Stimulated activated CD8-positive, alpha-beta memory T cell treated with anti-CD3 and anti-CD28 coated beads, Interleukin-7, amount 100 ng/mL, for 1 hour (primary cell): ENCODE results near the gene PARVA.

Experiments used
- DNase-seq, 2 donors: peaks; one replicate each; pipeline ENCODE4 v3.0.0-alpha.2; 2020; ENCODE audit warnings: low read depth in 2 of 2

PARVA gene

DNA sequence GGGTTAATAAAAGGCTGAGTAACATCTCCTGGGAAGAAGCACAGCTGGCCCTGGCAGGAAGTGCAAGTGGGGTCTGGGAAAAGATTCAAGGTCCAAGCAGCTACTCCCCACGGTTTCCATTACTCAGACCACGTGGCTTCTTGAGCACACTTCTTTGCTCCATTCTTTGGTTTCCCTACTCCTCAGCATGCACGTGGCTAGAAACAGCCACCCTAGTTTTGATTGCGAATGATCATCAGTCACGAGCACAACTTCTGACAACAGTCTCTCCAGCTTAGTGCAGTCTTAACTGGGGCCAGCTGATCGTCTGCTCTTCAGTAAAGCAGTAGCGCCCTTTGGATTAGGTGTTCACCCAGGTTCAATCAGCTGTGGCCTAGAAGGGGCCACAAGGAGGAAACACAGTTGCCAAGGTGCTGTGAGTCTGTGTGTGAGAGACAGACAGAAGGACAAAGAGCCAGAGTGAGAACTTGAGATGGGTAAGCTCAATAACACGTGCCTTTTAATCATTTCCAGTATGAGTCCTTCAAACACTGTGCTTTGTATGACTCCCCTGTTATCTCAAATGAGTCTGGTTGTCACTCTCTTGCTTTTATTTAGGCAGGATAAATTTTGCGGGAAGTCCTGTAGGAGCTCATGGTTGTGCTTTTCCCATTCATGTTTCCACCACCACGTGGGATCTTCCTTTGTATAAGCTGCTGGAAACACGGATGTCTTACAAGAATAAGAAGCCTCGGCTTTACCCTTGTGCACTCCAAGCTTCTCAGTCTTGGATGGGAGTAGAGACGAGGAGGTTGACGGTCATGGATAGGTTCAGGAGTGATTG, 901 bp upstream of the PARVA start:
- no peak for DNase-seq

DNA sequence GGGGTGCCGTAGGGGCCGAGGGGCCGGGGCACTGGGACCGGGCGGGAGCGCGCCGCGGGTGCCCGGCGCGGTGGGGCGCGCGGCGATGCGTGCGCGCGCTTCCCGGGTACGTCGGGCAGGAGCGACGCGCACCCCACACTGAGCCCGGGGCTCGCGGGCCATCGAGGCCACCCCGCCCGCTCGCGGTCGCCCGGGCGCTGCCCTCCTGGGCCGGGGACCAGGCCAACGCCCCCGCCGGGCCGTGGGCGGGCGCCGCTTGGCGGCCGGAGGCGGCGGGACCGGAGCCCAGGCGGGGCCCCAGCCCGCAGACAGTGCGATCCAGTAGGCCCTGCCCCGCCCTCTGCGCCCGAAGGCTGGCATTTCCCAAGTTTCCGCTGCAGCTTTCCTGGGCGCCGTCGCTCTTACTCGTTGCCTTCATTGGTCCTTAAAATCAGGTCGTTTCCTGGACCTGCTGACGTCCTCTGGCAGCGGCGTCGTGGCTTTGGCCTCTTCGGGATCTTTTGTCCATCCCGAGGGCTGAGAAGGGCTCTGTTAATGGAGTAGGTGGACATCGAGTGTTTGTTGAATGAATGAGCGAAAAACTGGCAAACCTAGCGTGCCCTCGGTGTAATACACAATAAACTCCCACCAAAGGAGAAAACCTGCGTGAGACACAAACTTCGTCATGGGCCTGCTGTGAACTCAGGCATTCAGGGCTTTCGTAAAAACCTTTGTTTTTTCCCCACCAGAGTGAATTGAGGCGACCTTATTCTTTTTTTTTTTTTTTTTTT, 638 bp downstream of the PARVA start:
- DNase-seq = no peak

DNA sequence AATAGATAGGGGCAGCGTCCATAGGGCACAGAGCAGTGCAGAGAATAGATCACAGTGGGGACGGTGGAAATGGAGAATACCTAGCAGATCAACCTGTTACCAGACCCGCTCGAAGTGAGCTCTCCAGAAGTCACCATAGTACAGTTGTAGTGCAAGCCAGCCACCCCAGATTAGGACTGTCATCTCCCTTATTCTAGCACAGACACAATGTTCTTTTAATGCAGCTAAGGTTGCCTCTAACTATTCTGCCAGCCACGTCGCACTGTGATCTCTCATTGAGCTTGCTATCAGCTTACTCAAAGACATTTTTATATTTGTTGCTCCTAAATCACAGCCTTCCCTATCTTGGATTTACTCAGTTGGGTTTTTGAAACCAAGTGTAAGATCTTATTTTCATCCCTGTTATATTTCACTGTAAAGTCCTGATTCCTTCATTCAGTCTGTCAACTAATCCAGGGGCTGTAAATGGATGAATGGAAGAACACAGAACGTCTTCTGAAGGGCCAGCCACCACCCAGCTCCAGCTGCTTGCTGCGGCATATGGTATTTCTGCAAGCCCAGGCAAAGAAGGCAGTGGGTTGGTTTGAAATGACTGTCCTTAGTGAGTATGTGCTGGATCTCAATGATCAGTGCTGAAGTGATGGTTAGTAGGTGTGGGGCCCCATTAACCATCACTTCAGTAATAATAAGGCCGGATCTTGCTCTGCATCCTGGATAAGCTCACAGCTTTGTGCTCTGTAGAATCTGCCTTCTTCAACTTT, 3.4 kb downstream of the PARVA start:
- no peak for DNase-seq

DNA sequence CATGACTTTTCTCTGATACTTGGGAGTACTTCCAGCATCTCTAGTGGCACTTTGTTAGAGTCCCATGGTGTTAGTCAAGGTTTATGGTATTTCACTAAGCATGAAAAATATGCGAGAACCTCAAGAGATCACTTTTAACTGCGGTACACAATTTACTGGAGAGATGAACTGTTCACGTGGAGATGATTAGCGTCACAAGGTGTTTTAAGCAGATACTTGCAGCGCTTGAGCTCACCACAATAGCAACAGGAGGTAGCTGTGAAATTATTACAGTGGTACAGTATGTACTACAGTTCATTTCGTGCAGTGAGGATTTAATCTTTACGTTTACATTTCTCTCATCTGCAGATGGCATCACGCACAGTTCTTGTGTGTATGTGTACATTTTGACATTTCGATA, 4.5 kb downstream of the PARVA start:
- DNase-seq = no peak

DNA sequence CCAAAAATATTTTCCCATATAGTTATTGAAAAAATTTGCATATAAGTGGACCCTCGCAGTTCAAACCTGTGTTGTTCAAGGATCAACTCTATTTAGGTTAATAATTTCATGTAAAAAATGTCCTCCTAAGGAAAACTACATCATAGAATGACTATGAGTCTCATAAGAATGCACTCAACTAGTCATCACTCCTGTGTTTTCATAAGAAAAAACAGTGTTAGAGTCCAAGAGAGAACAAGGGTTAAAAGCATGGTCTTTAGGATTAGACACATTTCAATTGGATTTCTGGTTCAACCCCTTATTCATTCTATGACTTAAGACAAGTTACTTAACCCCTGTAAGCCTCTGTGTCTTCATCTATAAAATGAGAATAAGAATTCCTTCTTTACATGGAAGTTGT, 5.1 kb downstream of the PARVA start:
- DNase-seq = no peak

DNA sequence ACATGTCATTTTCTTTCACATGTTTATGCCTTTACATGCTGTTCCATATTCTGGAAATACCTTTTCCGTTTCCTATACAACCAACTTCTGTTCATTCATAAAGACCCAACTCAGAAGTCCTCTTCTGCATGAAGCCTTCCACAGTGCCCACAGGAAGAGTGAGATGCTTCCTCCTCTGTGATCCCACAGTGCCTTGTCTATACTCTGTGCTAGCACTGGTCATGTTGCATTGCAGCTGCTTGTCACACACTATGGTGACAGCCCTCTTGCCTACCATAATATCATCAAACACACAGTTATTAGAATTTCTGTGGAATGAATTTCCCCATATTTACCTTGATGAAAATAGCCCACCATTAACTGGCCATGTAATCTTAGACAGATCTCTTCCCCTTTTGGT, 8.9 kb downstream of the PARVA start:
- no peak for DNase-seq

DNA sequence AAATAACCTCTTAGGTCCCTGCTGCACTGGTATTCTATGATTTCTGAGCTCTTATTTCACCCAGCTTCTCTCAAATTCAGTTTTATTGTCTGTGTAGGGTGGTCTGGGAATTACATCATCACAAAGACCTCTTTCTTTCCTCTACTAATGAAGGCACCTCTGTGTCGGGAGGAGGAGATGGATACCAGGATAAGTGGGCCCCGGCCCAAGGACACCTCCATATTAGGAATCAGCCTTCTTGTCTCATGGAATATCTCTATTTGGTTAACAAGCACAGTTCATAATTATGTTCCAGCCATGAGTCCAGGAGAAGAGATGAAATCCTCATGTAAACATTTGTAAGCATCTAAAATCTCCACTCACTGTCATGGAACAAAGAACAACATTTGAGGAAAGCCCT, 9.4 kb downstream of the PARVA start:
- DNase-seq = no peak

DNA sequence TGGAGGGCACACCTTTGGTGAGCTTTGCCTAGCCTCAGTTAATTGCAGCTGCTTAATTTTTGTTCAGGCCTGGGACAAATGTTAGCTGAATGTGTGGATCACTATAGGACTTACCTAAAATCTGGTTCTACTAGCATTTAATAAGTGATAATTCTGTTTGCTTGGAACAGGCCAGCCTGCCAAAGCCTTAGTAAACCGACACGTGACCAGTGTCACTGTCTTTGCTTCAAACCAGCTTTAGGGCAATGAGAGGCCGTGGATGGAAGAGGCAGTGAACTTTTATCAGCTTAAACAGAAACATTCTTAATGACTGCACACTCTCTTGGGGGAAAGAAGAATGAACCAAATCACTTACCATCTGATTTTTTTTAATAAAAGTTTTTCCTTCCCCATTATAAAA, 10.8 kb downstream of the PARVA start:
- no peak for DNase-seq

DNA sequence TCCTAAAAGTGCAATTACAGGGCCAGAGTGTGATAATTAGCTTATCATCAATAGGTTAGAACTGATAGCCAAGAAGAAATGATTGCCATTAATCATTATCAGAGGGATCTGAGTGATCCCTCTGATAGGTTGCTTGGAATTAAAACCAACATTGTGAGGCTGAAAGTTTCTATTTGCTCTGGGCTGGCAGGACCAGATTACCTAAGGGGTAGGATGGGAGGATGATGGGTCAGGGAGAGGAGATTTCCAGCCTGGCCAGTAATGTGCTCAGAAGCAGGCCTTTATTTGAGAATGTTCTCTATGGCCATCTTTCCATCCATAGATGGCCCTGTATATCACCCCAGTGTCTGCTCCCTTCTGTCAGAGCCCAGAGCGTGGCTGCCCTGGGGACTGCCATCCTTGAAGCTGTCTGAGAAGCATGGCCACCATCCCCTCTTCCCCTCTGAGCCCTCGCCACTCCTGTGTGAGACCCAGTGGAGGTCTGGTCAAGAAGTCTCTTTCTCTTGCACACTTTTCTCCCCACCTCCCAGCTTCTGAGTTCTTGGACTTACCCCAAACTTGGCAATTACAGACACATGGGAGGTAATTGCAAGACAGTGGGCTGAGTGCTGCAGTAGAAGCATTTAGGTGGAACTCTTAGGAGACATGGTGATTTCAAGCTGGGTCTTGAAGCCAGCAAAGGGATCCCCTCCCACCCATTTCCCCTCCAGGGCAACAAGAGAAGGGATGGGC, 11.7 kb downstream of the PARVA start:
- no peak for DNase-seq

DNA sequence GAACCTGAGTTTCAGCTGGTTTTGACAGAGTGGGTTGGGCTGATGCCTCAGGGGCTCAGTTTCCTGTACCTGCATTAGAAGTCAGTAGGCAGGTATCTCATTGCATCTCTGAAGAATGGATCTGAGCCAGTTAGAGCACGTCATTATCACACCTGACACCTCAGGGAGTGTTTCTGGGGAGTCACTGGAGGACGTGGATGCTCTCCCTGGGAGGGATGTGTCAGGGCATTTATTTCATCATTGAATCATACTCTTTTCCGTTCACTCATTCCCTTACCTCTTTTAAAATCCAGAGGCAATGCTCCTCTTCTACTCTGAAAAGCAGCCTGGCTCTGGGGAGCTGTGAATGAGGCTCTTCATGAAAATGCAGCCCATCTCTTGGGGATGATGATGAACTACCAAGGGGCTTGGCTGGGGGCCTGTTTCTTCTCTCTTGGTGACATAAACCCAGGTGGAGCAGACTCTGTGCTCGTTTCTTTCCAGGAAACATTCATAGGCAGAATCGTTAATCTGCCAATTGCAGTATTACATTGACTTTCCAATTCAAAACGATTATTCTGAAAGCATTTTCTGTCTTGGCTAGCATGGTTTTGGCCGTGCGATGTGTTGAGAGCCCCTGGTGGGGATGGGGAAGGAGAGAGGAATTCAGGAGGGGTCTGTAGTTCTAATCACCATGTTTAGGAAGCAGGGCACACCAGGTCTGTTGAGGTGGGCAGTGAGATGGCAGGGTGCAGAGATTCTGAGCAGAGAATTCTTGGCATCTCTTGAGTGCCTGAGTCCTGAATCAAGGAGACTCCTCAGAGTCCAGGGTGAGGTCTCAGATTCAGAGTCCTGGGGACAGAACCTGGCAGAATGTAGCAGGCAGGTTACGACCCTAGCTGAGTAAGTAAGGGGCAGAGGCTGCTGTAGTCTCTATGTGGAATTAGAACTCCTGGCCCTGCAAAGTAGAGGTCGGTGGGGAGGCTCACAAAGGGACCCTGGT, 12.6 kb downstream of the PARVA start:
- DNase-seq = no peak

DNA sequence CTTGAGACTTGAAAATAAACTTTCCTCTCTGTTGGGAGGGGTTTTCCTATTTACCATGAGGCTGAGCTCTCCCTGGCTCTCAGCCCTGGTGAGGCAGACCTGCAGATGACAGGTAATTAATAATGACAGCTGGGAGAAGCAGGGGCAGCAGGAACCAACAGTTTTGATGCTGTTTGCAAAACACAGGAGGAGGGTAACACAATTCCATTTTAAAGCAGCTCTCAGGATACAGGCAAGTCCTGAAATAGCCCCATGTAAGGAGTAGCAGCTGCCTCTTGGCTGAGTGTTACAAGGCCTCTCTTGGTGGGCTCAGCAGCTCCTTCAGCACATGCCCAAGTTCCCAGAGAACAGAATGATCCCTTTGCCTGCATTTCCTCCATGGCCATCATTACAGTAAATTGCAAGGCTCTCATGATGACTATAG, 13.3 kb downstream of the PARVA start:
- DNase-seq = no peak

DNA sequence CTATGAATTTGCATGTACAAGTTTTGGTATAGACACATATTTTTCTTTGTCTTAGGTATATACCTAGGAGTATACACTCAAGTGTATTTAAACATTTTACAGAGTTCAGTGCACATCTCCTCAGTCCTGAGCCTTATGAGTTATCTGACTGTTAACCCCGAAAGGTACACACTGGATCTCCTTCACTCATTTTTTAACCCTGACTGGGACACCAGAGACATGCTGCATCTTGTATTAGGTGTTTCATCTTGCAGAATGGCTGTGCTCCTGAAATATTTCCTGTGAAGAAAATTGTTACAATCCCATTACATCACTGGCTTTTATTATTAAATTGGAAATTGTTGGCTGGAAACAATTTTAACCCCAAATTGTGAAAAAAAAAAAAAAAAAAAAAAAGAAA, 15.3 kb downstream of the PARVA start:
- no peak for DNase-seq

DNA sequence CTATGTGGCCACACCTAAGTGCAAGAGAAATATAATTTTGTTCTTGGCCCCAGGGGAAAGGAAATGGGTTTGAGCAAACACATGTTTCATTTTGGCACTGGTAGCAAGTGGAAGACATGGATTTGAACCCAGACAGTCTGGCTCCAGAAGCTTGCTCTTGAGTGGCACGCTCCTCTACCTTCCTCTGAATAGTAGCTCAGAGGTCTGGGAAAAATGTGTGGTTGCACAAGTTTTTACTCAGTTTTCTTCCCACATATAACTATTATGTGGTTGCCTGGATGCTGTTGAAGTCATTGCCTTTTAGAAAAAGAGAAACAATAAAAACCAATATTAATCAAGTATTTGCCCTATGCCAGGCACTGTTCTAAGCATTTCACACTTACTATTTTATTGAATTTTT, 16.3 kb downstream of the PARVA start:
- no peak for DNase-seq

DNA sequence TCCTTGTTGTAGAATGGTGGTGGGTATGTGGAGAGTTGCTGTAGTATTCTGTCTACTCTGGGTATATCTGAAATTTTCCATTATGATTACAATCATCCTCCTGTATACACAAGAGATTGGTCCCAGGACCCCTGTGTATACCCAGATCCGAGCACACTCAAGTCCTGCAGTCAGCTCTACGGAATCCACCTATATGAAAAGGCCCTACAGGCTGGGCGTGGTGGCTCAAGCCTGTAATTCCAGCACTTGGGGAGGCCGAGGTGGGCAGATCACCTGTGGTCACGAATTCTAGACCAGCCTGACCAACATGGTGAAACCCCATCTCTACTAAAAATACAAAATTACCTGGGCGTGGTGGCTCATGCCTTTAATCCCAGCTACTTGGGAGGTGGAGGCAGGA, 17.2 kb downstream of the PARVA start:
- DNase-seq = no peak

DNA sequence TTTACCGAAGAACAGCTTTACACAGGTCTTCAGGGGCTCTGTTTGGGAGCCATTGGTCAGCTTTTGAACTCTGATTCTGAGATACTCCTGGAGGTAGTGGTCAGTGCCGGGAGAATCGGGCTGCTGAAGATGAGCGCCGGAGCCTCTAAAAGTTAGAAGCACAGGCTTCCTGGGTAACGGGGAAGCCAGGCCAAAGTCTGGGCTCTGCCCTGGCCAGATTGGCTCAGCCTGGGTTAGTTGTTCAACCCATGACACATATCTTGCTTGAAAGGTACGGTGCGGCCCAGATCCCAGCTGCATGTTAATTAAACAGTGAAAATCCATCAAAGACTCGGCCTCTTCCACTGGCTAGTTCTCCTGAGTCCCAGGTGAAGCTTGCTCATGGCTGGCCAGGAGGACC, 18.0 kb downstream of the PARVA start:
- no peak for DNase-seq

DNA sequence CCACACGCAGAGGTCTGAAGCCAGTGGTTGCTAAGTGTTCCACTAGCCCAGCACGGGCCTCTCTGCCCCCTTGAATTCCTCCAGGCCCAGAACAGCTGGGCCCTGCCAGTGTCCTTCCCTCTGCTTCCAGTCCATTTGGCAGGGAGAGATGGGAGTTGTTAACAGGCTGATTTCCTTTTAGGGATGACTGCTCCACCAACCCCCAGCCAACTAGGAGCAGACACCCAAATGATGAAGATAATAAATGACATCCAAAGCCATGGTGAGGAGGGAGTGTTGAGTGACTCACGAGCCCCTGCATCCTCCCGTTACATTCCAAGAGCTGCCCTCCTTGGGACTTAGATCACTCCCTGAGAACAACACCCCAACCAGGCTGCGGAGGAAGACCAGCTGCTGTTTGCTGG, 20.6 kb downstream of the PARVA start:
- no peak for DNase-seq

DNA sequence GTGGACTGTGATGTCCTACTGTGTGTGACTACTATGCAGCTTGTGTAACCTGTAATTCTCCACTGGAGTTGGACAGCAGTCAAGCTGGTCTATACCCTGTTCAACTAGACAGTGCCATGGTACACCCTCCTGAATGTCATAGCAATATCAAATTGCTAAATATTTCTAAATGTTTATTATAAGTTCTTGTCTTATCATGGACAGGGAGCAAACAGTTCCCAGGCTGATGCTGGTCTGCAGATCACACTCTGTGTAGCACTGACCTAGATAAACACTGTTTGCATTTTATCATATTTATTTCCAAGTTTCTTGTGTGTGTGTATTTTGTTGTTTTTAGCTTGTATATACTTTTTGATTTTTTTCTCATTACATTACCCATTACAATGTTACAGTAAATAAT, 22.0 kb downstream of the PARVA start:
- no peak for DNase-seq

DNA sequence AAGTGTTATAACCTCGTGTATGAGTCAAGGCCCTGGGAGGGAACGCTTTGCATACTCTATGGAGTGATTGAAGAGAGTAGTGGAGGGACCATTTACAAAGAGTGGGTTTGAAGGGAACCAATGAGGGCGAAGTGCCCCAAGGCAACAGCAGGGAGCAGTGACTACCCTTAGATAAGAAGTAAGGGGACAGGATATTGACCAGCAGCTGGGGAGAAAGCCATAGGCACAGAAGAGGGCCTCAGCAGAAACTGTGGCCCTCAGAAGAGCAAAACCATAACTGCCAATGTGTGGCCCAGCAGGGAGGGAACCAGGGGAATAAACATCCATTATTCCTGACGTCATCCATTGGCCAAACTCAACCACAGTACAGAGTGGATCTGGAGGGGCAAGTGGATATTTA, 24.7 kb downstream of the PARVA start:
- DNase-seq = no peak

DNA sequence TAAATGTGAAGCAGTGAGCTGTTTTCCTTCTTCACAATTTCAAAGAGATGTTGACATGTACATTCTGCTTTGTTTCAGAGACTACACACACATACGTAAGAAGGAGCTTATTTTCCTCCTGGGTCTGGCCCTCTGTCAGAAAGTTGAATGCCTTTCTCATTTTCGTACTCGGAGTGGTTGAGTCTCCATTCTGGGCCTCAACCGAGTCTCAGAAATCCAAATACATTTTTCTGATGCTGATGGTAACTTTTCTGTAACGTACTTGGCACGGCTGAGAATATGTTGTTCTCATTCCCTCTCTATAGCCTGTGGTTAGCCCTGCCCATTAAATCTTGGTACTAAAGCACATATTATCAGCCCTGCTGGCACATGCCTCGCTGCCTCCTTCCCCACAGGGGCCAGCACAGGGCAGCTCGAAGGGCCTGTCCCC, 25.3 kb downstream of the PARVA start:
- no peak for DNase-seq

DNA sequence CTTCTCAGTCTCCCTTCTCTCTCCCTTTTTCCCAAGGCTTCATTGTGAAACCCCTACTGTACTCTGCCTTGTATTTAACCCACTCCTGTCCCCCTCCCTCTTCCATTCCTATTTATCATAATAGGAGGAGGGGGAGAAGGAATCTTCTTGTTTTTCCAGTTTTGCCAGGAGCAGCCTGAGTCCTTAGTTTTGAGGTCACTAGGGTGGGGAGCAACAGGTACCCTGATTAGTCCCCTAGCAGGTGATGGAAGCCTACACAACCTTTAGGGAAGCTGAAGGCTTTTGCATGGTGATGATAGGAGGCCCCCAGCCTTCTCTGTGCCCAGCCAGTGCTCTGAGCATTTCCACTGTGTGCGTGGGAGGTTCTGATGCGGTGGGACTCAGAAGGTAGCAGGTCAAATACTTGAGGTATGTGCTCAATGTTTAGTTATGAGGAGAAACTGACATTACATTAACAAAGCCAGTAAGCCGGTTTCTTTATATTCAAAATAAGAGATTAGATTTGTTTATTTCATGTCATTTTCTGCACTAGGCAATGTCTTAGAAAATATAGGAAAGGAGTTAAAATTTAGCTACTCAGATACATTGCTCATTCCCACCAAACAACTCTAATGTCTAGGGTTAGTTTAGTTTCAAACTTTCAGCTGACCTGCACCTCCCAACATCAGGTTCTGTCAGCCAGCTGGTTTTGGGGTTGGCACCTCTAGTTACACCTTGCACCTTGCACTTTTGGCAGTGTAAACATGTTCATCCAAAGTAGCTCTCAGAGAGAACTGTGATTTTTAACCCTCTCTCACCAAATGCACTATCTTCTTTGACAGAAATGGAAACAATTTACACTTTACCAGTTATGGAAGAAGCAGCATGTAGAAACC, 26.0 kb downstream of the PARVA start:
- no peak for DNase-seq
